CD4-positive, alpha-beta memory T cell (primary cell): ENCODE data around the gene MTIF3. TPM values are rescaled to one million over a fixed set of nuclear protein-coding genes. Genes with fewer than 3 reads are reported as not detected.

Experiments
- CTCF ChIA-PET: fragments of 350-600 bp; sonication (Branson Sonifier 250); formaldehyde crosslinking; loops from one replicate; lab custom pipeline; 2021; ENCODE audit warnings: inconsistent platforms; ENCODE audit not compliant: partially characterized antibody; lab: Charles Lee
- POLR2A ChIA-PET: fragments of 350-600 bp; sonication (Branson Sonifier 250); formaldehyde crosslinking; loops from one replicate; lab custom pipeline; 2021; ENCODE audit not compliant: partially characterized antibody; lab: Charles Lee
- DNase-seq, 5 donors: peaks; one replicate each; pipeline versions ENCODE4 v3.0.0 to v3.0.0-alpha.2; 2020 to 2022; ENCODE audit warnings: mixed read lengths in 1 of 5
- H3K27ac ChIP-seq: one replicate; pipeline ENCODE4 v1.7.0; 2013; ENCODE audit warnings: low read depth, low read length
- H3K27me3 ChIP-seq: 2 replicates; pipeline ENCODE4 v1.7.0; 2013; ENCODE audit warnings: mild to moderate bottlenecking, low read length, moderate library complexity; ENCODE audit not compliant: insufficient read depth
- H3K36me3 ChIP-seq: 2 replicates; pipeline ENCODE4 v1.7.0; 2013; ENCODE audit warnings: mild to moderate bottlenecking, low read length, moderate library complexity; ENCODE audit not compliant: insufficient read depth
- H3K4me1 ChIP-seq: 2 replicates; pipeline ENCODE4 v1.7.0; 2013; ENCODE audit warnings: mild to moderate bottlenecking, low read length, moderate library complexity; ENCODE audit not compliant: insufficient read depth
- H3K4me3 ChIP-seq, 2 donors: one replicate each; pipeline ENCODE4 v1.7.0; 2013; ENCODE audit warnings: low read length in 2 of 2, mild to moderate bottlenecking in 1 of 2
- H3K9me3 ChIP-seq, 2 donors: one replicate each; pipeline ENCODE4 v1.7.0; 2013; ENCODE audit warnings: low read length in 2 of 2, control low read depth in 1 of 2; ENCODE audit not compliant: control insufficient read depth in 1 of 2
- H3K27ac Mint-ChIP-seq, 7 donors: one replicate each; pipeline ENCODE4 v1.8.0; 2020 to 2021; ENCODE audit warnings: mixed read lengths in 7 of 7, mild to moderate bottlenecking in 6 of 7, inconsistent platforms in 3 of 7, moderate library complexity in 3 of 7
- H3K27me3 Mint-ChIP-seq, 2 donors: one replicate each; pipeline ENCODE4 v1.8.0; 2020 to 2021; ENCODE audit warnings: mixed read lengths in 2 of 2
- H3K36me3 Mint-ChIP-seq, 2 donors: one replicate each; pipeline ENCODE4 v1.8.0; 2020 to 2021; ENCODE audit warnings: mixed read lengths in 2 of 2, inconsistent platforms in 1 of 2, mild to moderate bottlenecking in 1 of 2
- H3K4me1 Mint-ChIP-seq, 4 donors: one replicate each; pipeline ENCODE4 v1.8.0; 2020 to 2021; ENCODE audit warnings: mixed read lengths in 4 of 4, mild to moderate bottlenecking in 1 of 4
- H3K4me3 Mint-ChIP-seq, 8 donors: one replicate each; pipeline ENCODE4 v1.8.0; 2020 to 2021; ENCODE audit warnings: mixed read lengths in 8 of 8, mild to moderate bottlenecking in 7 of 8, moderate library complexity in 6 of 8, inconsistent platforms in 3 of 8
- H3K9me3 Mint-ChIP-seq, 8 donors: one replicate each; pipeline ENCODE4 v1.8.0; 2020 to 2021; ENCODE audit warnings: mixed read lengths in 8 of 8, mild to moderate bottlenecking in 5 of 8, inconsistent platforms in 3 of 8, moderate library complexity in 1 of 8
- intact Hi-C: fragments of 100-400 bp; cut with micrococcal nuclease; formaldehyde crosslinking; loops from one replicate; pipeline ENCODE4 v1.15.1; 2023
- polyA plus RNA-seq, 2 donors: library from polyadenylated mRNA; unstranded; fragments of 300-500 nt; fragmentation: Illumina TruSeq; gene quantifications; one replicate each; pipeline ENCODE4 v1.2.3, GENCODE V29; 2021
- total RNA-seq, 2 experiments: library from RNA; stranded (reverse); gene quantifications; one replicate each; pipeline ENCODE4 v1.2.3, GENCODE V29; 2021

Gene MTIF3
- total and polyA plus RNA-seq, 4 experiments from 2014 or later = 85.6 to 94.4 (median 89.4) TPM

GRCh38 chr13:27455331-27455855 lies 5.0 kb upstream of the MTIF3 start:
- H3K27ac ChIP-seq = peak overlapping the region; percentile 73
- ChIA-PET POLR2A (interaction anchor here (1.0 to 12.2 kb wide), 7 partner anchors 10 to 165 kb away, joined by 3 to 588 read pairs (median 4); partner anchors contain the start of genes GTF3A, LNX2 and POLR1D), CTCF (interaction anchor here (0.5 to 4.3 kb wide), 11 partner anchors 13 to 375 kb away, joined by 3 to 31 read pairs (median 6); partner anchors contain the start of gene GTF3A)
- H3K27ac Mint-ChIP-seq = peak overlapping the region; percentile 96 to 99 (median 98)
- DNase-seq = peak in 4 of 5 donors; percentile 33 to 40 (median 36)
- H3K9me3 ChIP-seq = no peaks in the 10 kb centered on the region
- peaks cover 0 to 2% of the 10 kb centered on the region in 2 donors for H3K27me3 Mint-ChIP-seq
- intact Hi-C loops = loop anchor here (10.0 kb wide), 1 partner anchor 1199 kb away; the partner anchor contains the start of gene POMP
- H3K36me3 Mint-ChIP-seq = peaks cover 0 to 7% of the 10 kb centered on the region in 2 donors
- H3K4me3 ChIP-seq = peak overlapping the region; percentile 48 to 59
- peaks cover 16 to 44% (median 29%) of the 10 kb centered on the region in 4 donors for H3K4me1 Mint-ChIP-seq
- peaks cover 32% of the 10 kb centered on the region for H3K4me1 ChIP-seq
- no peaks in the 10 kb centered on the region for H3K36me3 ChIP-seq
- H3K9me3 Mint-ChIP-seq = no peaks in the 10 kb centered on the region
- no peaks in the 10 kb centered on the region for H3K27me3 ChIP-seq
- peak overlapping the region; percentile 89 to 98 (median 94) for H3K4me3 Mint-ChIP-seq

- peaks cover 62% of the 10 kb centered on the region for H3K4me1 ChIP-seq
- ChIA-PET CTCF (interaction anchor here (0.7 to 6.9 kb wide), 7 partner anchors 8 to 376 kb away, joined by 3 to 109 read pairs (median 4); partner anchors contain the start of genes GTF3A and LNX2), POLR2A (interaction anchor here (0.5 to 12.2 kb wide), 16 partner anchors 8 to 376 kb away, joined by 3 to 588 read pairs (median 4); partner anchors contain the start of genes GTF3A, LNX2, POLR1D and RASL11A)
- H3K4me3 ChIP-seq = peak overlapping the region; percentile 53 to 94
- no peaks in the 10 kb centered on the region for H3K9me3 Mint-ChIP-seq
- H3K4me1 Mint-ChIP-seq = peaks cover 33 to 77% (median 56%) of the 10 kb centered on the region in 4 donors
- H3K27me3 ChIP-seq = no peaks in the 10 kb centered on the region
- H3K4me3 Mint-ChIP-seq = peak overlapping the region; percentile 92 to 97 (median 94)
- DNase-seq = no peak
- H3K27ac ChIP-seq = peak overlapping the region; percentile 91
- no peaks in the 10 kb centered on the region for H3K27me3 Mint-ChIP-seq
- H3K9me3 ChIP-seq = no peaks in the 10 kb centered on the region
- intact Hi-C loops = loop anchor here (1.0 to 10.0 kb wide), 12 partner anchors 9 to 1204 kb away; partner anchors contain the start of genes CDK8, PAN3, POLR1D and POMP
- no peaks in the 10 kb centered on the region for H3K36me3 ChIP-seq
- peak overlapping the region; percentile 95 to 99 (median 97) for H3K27ac Mint-ChIP-seq
- H3K36me3 Mint-ChIP-seq = peaks cover 7 to 17% of the 10 kb centered on the region in 2 donors
Observed at GRCh38 chr13:27450921-27451471, 632 bp upstream of the MTIF3 start.

GRCh38 chr13:27449081-27449603 lies 1.2 kb downstream of the MTIF3 start:
- ChIA-PET CTCF (interaction anchor here (1.2 to 6.9 kb wide), 5 partner anchors 11 to 378 kb away, joined by 3 to 109 read pairs (median 5); partner anchors contain the start of gene GTF3A), POLR2A (interaction anchor here (1.2 to 12.2 kb wide), 9 partner anchors 9 to 1227 kb away, joined by 3 to 588 read pairs (median 8); partner anchors contain the start of genes GTF3A, LNX2, POLR1D and RASL11A)
- Histone ChIP-seq H3K9me3 (no peaks in the 10 kb centered on the region), H3K27me3 (no peaks in the 10 kb centered on the region), H3K4me3 (peak overlapping the region; percentile 53 to 94), H3K36me3 (no peaks in the 10 kb centered on the region), H3K4me1 (peaks cover 66% of the 10 kb centered on the region), H3K27ac (peak overlapping the region; percentile 91)
- Mint-ChIP-seq H3K27me3 (no peaks in the 10 kb centered on the region), H3K4me1 (peaks cover 33 to 81% (median 59%) of the 10 kb centered on the region in 4 donors), H3K4me3 (peak overlapping the region; percentile 92 to 97 (median 94)), H3K9me3 (no peaks in the 10 kb centered on the region), H3K27ac (peak overlapping the region; percentile 95 to 99 (median 97)), H3K36me3 (peaks cover 7 to 14% of the 10 kb centered on the region in 2 donors)
- intact Hi-C loops = no loop called here
- no peak for DNase-seq

GRCh38 chr13:27448308-27448707 lies 2.1 kb downstream of the MTIF3 start:
- no peak overlapping the region for H3K27ac ChIP-seq

GRCh38 chr13:27446986-27447583 lies 3.3 kb downstream of the MTIF3 start:
- no peaks in the 10 kb centered on the region for H3K9me3 ChIP-seq
- H3K9me3 Mint-ChIP-seq = no peaks in the 10 kb centered on the region
- CTCF ChIA-PET = interaction anchor here (0.6 to 6.9 kb wide), 2 partner anchors 21 to 176 kb away, joined by 3 to 109 read pairs; partner anchors contain the start of gene GTF3A
- POLR2A ChIA-PET = interaction anchor here (0.8 to 12.2 kb wide), 4 partner anchors 11 to 173 kb away, joined by 3 to 588 read pairs (median 9); partner anchors contain the start of genes GTF3A and LNX2
- no peak overlapping the region for H3K4me3 ChIP-seq
- H3K27ac ChIP-seq = peak overlapping the region; percentile 49
- H3K27ac Mint-ChIP-seq = peak overlapping the region; percentile 84 to 98 (median 95)
- H3K27me3 Mint-ChIP-seq = no peaks in the 10 kb centered on the region
- intact Hi-C loops = no loop called here
- peaks cover 77% of the 10 kb centered on the region for H3K4me1 ChIP-seq
- peaks cover 4% of the 10 kb centered on the region for H3K36me3 ChIP-seq
- peak; percentile 47 to 64 (median 55) for DNase-seq
- no peaks in the 10 kb centered on the region for H3K27me3 ChIP-seq
- peak overlapping the region; percentile 49 to 80 (median 70) for H3K4me3 Mint-ChIP-seq
- peaks cover 12 to 22% of the 10 kb centered on the region in 2 donors for H3K36me3 Mint-ChIP-seq
- H3K4me1 Mint-ChIP-seq = peaks cover 39 to 84% (median 63%) of the 10 kb centered on the region in 4 donors

More at GRCh38 chr13:27448308-27448707, 2.1 kb downstream of the MTIF3 start:
- ChIA-PET POLR2A (interaction anchor here (1.9 to 12.2 kb wide), 4 partner anchors 13 to 172 kb away, joined by 8 to 588 read pairs (median 20); partner anchors contain the start of genes GTF3A and LNX2), CTCF (interaction anchor here (1.2 to 6.9 kb wide), 3 partner anchors 10 to 378 kb away, joined by 3 to 109 read pairs (median 5); partner anchors contain the start of gene GTF3A)
- peak overlapping the region; percentile 20 to 97 (median 93) for H3K4me3 Mint-ChIP-seq
- no peaks in the 10 kb centered on the region for H3K9me3 ChIP-seq
- no peaks in the 10 kb centered on the region for H3K9me3 Mint-ChIP-seq
- H3K36me3 Mint-ChIP-seq = peaks cover 7 to 14% of the 10 kb centered on the region in 2 donors
- H3K4me1 Mint-ChIP-seq = peaks cover 33 to 75% (median 55%) of the 10 kb centered on the region in 4 donors
- no peak overlapping the region for H3K4me3 ChIP-seq
- H3K4me1 ChIP-seq = peaks cover 66% of the 10 kb centered on the region
- H3K27ac Mint-ChIP-seq = peak overlapping the region; percentile 27 to 99 (median 96)
- H3K27me3 ChIP-seq = no peaks in the 10 kb centered on the region
- intact Hi-C loops = no loop called here
- DNase-seq = no peak
- H3K36me3 ChIP-seq = no peaks in the 10 kb centered on the region
- H3K27me3 Mint-ChIP-seq = no peaks in the 10 kb centered on the region

GRCh38 chr13:27442797-27443196 lies 7.6 kb downstream of the MTIF3 start:
- DNase-seq = peak in 1 of 5 donors; percentile 27
- Mint-ChIP-seq H3K27ac (peak overlapping the region; percentile 76 to 93 (median 90)), H3K27me3 (no peaks in the 10 kb centered on the region), H3K36me3 (peaks cover 21 to 37% of the 10 kb centered on the region in 2 donors), H3K9me3 (no peaks in the 10 kb centered on the region), H3K4me3 (peak overlapping the region; percentile 53 to 85 (median 73)), H3K4me1 (peaks cover 43 to 80% (median 62%) of the 10 kb centered on the region in 4 donors)
- H3K4me1 ChIP-seq = peaks cover 74% of the 10 kb centered on the region
- ChIA-PET CTCF (interaction anchor here (1.1 to 4.8 kb wide), 4 partner anchors 13 to 384 kb away, joined by 4 to 57 read pairs (median 7); partner anchors contain the start of genes GTF3A and LNX2), POLR2A (interaction anchor here (1.3 to 4.9 kb wide), 4 partner anchors 8 to 177 kb away, joined by 3 to 182 read pairs (median 20); partner anchors contain the start of genes GTF3A, LNX2 and POLR1D)
- peak overlapping the region; percentile 19 for H3K27ac ChIP-seq
- H3K27me3 ChIP-seq = no peaks in the 10 kb centered on the region
- H3K9me3 ChIP-seq = no peaks in the 10 kb centered on the region
- no peak overlapping the region for H3K4me3 ChIP-seq
- intact Hi-C loops = loop anchor here (1.0 kb wide), 2 partner anchors 8 kb away; partner anchors contain the start of gene MTIF3
- peaks cover 14% of the 10 kb centered on the region for H3K36me3 ChIP-seq
